ENCODE data around the gene GALNT5. TPM values are rescaled to one million over a fixed set of nuclear protein-coding genes. Genes with fewer than 3 reads are reported as not detected.

The GALNT5 gene, protein sequence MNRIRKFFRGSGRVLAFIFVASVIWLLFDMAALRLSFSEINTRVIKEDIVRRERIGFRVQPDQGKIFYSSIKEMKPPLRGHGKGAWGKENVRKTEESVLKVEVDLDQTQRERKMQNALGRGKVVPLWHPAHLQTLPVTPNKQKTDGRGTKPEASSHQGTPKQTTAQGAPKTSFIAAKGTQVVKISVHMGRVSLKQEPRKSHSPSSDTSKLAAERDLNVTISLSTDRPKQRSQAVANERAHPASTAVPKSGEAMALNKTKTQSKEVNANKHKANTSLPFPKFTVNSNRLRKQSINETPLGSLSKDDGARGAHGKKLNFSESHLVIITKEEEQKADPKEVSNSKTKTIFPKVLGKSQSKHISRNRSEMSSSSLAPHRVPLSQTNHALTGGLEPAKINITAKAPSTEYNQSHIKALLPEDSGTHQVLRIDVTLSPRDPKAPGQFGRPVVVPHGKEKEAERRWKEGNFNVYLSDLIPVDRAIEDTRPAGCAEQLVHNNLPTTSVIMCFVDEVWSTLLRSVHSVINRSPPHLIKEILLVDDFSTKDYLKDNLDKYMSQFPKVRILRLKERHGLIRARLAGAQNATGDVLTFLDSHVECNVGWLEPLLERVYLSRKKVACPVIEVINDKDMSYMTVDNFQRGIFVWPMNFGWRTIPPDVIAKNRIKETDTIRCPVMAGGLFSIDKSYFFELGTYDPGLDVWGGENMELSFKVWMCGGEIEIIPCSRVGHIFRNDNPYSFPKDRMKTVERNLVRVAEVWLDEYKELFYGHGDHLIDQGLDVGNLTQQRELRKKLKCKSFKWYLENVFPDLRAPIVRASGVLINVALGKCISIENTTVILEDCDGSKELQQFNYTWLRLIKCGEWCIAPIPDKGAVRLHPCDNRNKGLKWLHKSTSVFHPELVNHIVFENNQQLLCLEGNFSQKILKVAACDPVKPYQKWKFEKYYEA
- 1 to 10 TPM in 2 of 4 donors, under 1 TPM in 1, not detected in 1; under 0.01 to 1.1 (median 1.1) TPM for total RNA-seq
- 1 to 10 TPM; 3.6 to 9.4 (median 3.9) TPM for polyA plus RNA-seq

DNA sequence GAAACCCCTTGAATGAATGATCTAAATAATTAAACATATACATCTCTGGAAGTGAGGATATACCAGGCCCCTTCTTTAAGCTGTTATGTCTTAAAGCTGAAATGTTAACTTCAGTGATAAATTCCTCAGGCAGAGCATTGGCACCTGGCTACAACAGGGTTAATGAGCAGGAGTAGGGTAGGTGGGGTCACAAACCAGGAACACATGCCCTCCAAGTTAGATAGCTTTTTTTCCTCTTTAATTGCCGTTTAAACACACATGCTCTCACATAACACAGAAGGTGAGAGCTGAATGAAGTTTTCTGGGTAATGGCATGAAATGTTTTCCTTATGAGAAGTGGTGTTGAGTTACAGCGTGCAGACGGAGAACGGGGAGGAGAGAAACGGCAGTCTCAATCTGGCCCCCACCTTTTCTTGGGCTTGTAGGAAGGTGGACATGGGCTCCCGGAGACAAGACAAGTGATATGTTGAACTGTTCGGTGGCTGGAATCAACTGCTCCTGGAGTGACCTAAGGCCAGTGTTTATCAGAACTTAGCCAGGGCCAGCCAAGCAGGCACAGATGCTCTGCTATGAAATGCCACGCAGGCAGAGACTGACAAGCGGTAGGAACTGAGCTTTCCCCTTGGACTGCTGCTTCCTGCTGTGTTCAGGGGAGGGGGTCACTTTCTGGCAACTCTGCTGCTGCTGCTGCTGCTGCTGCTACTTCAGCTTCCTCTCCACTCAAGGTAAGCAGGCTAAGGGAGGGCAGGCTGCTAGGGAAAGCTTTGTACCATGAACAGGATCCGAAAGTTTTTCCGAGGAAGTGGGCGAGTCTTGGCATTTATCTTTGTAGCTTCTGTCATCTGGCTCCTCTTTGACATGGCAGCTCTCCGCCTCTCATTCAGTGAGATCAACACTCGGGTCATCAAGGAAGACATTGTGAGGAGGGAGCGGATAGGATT lies at the start of gene GALNT5:
GALNT5 (plus strand) TSS at position 394 of the 941 bp plus-strand sequence; CDS start at position 772, 378 bp downstream.
- intact Hi-C loops (cut with DNase I) = no loop called here
- DNase-seq = no peak
- TF ChIP-seq, protein P1, sequence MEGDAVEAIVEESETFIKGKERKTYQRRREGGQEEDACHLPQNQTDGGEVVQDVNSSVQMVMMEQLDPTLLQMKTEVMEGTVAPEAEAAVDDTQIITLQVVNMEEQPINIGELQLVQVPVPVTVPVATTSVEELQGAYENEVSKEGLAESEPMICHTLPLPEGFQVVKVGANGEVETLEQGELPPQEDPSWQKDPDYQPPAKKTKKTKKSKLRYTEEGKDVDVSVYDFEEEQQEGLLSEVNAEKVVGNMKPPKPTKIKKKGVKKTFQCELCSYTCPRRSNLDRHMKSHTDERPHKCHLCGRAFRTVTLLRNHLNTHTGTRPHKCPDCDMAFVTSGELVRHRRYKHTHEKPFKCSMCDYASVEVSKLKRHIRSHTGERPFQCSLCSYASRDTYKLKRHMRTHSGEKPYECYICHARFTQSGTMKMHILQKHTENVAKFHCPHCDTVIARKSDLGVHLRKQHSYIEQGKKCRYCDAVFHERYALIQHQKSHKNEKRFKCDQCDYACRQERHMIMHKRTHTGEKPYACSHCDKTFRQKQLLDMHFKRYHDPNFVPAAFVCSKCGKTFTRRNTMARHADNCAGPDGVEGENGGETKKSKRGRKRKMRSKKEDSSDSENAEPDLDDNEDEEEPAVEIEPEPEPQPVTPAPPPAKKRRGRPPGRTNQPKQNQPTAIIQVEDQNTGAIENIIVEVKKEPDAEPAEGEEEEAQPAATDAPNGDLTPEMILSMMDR (IDR thresholded peaks at IDR 0.05) = no peak
- 8 to 24% methylated on average over 15 of the region's 15 CpGs for WGBS, 2 donors
- no peaks in the 10 kb centered on the region for H3K9me3 ChIP-seq
- no peaks in the 10 kb centered on the region for H3K36me3 ChIP-seq
- no peak within 1 kb of the TSS for H3K27ac ChIP-seq
- peak within 1 kb of the TSS in 3 of 4 donors; percentile 6 to 19 (median 8) for H3K4me3 ChIP-seq
- H3K4me1 ChIP-seq = peaks cover 0 to 11% (median 7%) of the 10 kb centered on the region in 4 donors
- H3K27me3 ChIP-seq = no peaks in the 10 kb centered on the region

- no peak for DNase-seq
- no peak overlapping the region for H3K4me3 ChIP-seq
- no peaks in the 10 kb centered on the region for H3K9me3 ChIP-seq
- H3K27me3 ChIP-seq = no peaks in the 10 kb centered on the region
- H3K36me3 ChIP-seq = no peaks in the 10 kb centered on the region
- no peaks in the 10 kb centered on the region for H3K4me1 ChIP-seq
- intact Hi-C loops (cut with DNase I) = no loop called here
- no peak overlapping the region for H3K27ac ChIP-seq
- TF ChIP-seq EP300 (IDR thresholded peaks at IDR 0.05) = no peak
Measured at GRCh38 chr2:157216286-157216965, 41.1 kb upstream of the GALNT5 start.

DNA sequence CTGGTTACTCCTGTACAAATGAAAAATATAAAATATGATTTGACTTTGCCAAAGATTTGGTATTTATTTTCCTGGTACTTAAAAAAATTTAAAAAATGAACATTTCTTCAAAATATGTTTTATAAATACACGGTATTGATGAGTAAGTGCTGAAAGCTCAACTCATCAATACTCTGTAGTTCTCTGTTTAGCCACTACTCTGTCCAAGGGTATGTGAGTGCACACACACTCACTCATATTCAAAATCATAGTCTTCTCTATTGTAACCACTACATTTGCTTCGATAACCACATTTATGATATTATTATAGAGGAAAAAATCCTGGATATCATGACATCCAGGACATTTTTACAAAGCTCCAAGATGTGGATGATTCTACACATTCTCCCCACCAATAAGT lies 40.1 kb upstream of the GALNT5 start:
- no peaks in the 10 kb centered on the region for H3K4me1 ChIP-seq
- WGBS, 2 donors = 93 to 96% methylated on average over 2 of the region's 2 CpGs
- no peaks in the 10 kb centered on the region for H3K9me3 ChIP-seq
- intact Hi-C loops (cut with DNase I) = no loop called here
- no peaks in the 10 kb centered on the region for H3K27me3 ChIP-seq
- H3K36me3 ChIP-seq = no peaks in the 10 kb centered on the region
- no peak overlapping the region for H3K27ac ChIP-seq
- H3K4me3 ChIP-seq = no peak overlapping the region
- TF ChIP-seq POLR2AphosphoS5 (IDR thresholded peaks at IDR 0.05) (no peak), POLR2A (IDR thresholded peaks at IDR 0.05) (no peak), EP300 (IDR thresholded peaks at IDR 0.05) (no peak)
- TF ChIP-seq, protein P1 (IDR thresholded peaks at IDR 0.05) = no peak
- DNase-seq = no peak

DNA sequence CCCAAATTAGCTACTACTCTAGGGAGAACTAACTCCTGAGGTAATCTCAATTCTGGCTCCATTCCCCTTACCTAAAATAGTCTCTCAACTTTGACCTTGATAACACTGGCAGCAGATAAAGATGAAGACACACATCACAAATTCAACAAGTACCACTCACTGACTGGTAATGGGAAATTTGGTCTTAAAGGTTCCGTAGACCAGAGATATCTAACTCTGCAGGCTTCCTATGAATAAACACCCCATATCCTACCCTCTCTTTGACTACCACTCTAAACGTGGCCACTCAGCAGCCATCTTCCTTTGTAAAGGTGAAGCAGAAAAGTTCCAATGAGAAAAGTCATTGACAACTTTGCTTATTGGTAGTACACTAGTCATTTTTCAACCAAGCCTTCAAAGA lies 38.6 kb upstream of the GALNT5 start:
- no peaks in the 10 kb centered on the region for H3K9me3 ChIP-seq
- H3K36me3 ChIP-seq = no peaks in the 10 kb centered on the region
- no peaks in the 10 kb centered on the region for H3K27me3 ChIP-seq
- TF ChIP-seq EP300 (IDR thresholded peaks at IDR 0.05) = no peak
- no peak for TF ChIP-seq POLR2A (IDR thresholded peaks at IDR 0.05)
- TF ChIP-seq, protein P1 (IDR thresholded peaks at IDR 0.05) = no peak
- DNase-seq = no peak
- no peak overlapping the region for H3K4me3 ChIP-seq
- no peak overlapping the region for H3K27ac ChIP-seq
- intact Hi-C loops (cut with DNase I) = no loop called here
- WGBS, 2 donors = 85 to 88% methylated on average over 2 of the region's 2 CpGs
- H3K4me1 ChIP-seq = no peaks in the 10 kb centered on the region

Data from sigmoid colon (tissue), 7 donors.